Raji (cell line): ENCODE data around the gene CDH2.

Experiments used
- POLR2A ChIP-seq: IDR thresholded peaks from 2 replicates; pipeline ENCODE4 v1.6.1; 2011; ENCODE audit warnings: low read depth, low read length, control low read depth; ENCODE audit not compliant: insufficient read depth

CDH2 gene

GRCh38 chr18:28123401-28124030, 53.4 kb downstream of the CDH2 start:
- no peak for TF ChIP-seq POLR2A

GRCh38 chr18:28120828-28121515, 56.0 kb downstream of the CDH2 start:
- TF ChIP-seq POLR2A: no peak

GRCh38 chr18:28116461-28116860, 60.5 kb downstream of the CDH2 start:
- TF ChIP-seq POLR2A: no peak

GRCh38 chr18:28115149-28115550, 61.8 kb downstream of the CDH2 start:
- no peak for TF ChIP-seq POLR2A

- TF ChIP-seq POLR2A: no peak
Observed at GRCh38 chr18:28114472-28114871, 62.5 kb downstream of the CDH2 start.

GRCh38 chr18:28113271-28114029, 63.5 kb downstream of the CDH2 start:
- no peak for TF ChIP-seq POLR2A

- no peak for TF ChIP-seq POLR2A
Observed at GRCh38 chr18:28112056-28112470, 64.9 kb downstream of the CDH2 start.

GRCh38 chr18:28110924-28111323, 66.0 kb downstream of the CDH2 start:
- no peak for TF ChIP-seq POLR2A

GRCh38 chr18:28109781-28110560, 67.0 kb downstream of the CDH2 start:
- TF ChIP-seq POLR2A: no peak

- TF ChIP-seq POLR2A: no peak
Observed at GRCh38 chr18:28108814-28109213, 68.1 kb downstream of the CDH2 start.

GRCh38 chr18:28108254-28108653, 68.7 kb downstream of the CDH2 start:
- no peak for TF ChIP-seq POLR2A

- TF ChIP-seq POLR2A: no peak
Observed at GRCh38 chr18:28099237-28099636, 77.7 kb downstream of the CDH2 start.

- no peak for TF ChIP-seq POLR2A
Observed at GRCh38 chr18:28095631-28096030, 81.3 kb downstream of the CDH2 start.

GRCh38 chr18:28095041-28095440, 81.9 kb downstream of the CDH2 start:
- TF ChIP-seq POLR2A: no peak

- no peak for TF ChIP-seq POLR2A
Observed at GRCh38 chr18:28091197-28091596, 85.7 kb downstream of the CDH2 start.

- no peak for TF ChIP-seq POLR2A
Observed at GRCh38 chr18:28088477-28088876, 88.5 kb downstream of the CDH2 start.
